NT2/D1 (cell line): ENCODE data around the gene CREB3.

Source experiments
- SUZ12 ChIP-seq: IDR thresholded peaks from 2 replicates; pipeline ENCODE4 v1.6.1; 2011; ENCODE audit not compliant: insufficient read length, insufficient read depth; ENCODE audit errors: extremely low read depth
- YY1 ChIP-seq: IDR thresholded peaks from 2 replicates; pipeline ENCODE4 v1.6.1; 2011; ENCODE audit not compliant: insufficient read length, insufficient read depth

GRCh38 chr9:35754264-35754663, 21.8 kb downstream of the CREB3 start, which contains the start of gene MSMP:
- no peak for TF ChIP-seq SUZ12
- no peak for TF ChIP-seq YY1
